OCI-LY3 (cell line): Measurements from ENCODE around the gene CTCF.

Source experiments
- H2AFZ ChIP-seq: fragments of 200-600, 300-600 bp; shearing (Covaris generic); 2 replicates; pipeline ENCODE4 v1.6.0; 2014; ENCODE audit warnings: antibody characterized with exemption, low read depth, low read length
- H3K27ac ChIP-seq: fragments of 200-600, 300-600 bp; sonication (generic); 2 replicates; pipeline ENCODE4 v1.5.1; 2014; ENCODE audit warnings: mild to moderate bottlenecking, low read length, moderate library complexity, mixed read lengths
- H3K27me3 ChIP-seq: fragments of 200-600, 300-600 bp; sonication (generic); 2 replicates; pipeline ENCODE4 v1.6.1; 2014; ENCODE audit warnings: low read depth, low read length, mixed read lengths
- H3K36me3 ChIP-seq: fragments of 200-600, 300-600 bp; sonication (generic); replicated peaks from 2 replicates; pipeline ENCODE3; 2014; ENCODE audit warnings: low read depth, low read length, mixed read lengths
- H3K4me1 ChIP-seq: fragments of 300-600, 200-600 bp; sonication (generic); 2 replicates; pipeline ENCODE4 v1.6.1; 2014; ENCODE audit warnings: low read length, mixed read lengths
- H3K4me2 ChIP-seq: fragments of 200-600, 300-600 bp; sonication (generic); 2 replicates; pipeline ENCODE4 v1.6.1; 2014; ENCODE audit warnings: low read length, mixed read lengths
- H3K4me3 ChIP-seq: fragments of 300-600, 200-600 bp; sonication (generic); 2 replicates; pipeline ENCODE4 v1.5.1; 2014; ENCODE audit warnings: antibody characterized with exemption, mild to moderate bottlenecking, low read length, moderate library complexity
- H3K79me2 ChIP-seq: fragments of 300-600, 200-600 bp; shearing (Covaris generic); 2 replicates; pipeline ENCODE4 v1.6.1; 2014; ENCODE audit warnings: mild to moderate bottlenecking, low read length, mixed read lengths
- H3K9ac ChIP-seq: fragments of 300-600, 200-600 bp; shearing (Covaris generic); 2 replicates; pipeline ENCODE4 v1.6.0; 2014; ENCODE audit warnings: mild to moderate bottlenecking, low read length, moderate library complexity
- H3K9me3 ChIP-seq: fragments of 200-600, 300-600 bp; shearing (Covaris generic); 2 replicates; pipeline ENCODE4 v1.6.1; 2014; ENCODE audit warnings: low read length, mixed read lengths; ENCODE audit not compliant: insufficient read depth
- H4K20me1 ChIP-seq: fragments of 200-600, 300-600 bp; sonication (generic); 2 replicates; pipeline ENCODE4 v1.6.1; 2016; ENCODE audit warnings: low read length, mixed read lengths; ENCODE audit not compliant: insufficient read depth
- EZH2phosphoT487 ChIP-seq: fragments of 200-600 bp; shearing (Covaris generic); IDR thresholded peaks from 2 replicates; pipeline ENCODE4 v1.6.1; 2018; ENCODE audit warnings: antibody characterized with exemption, mixed run types, low read depth
- TF ChIP-seq, protein P1 (sequence below): fragments of 200-600, 300-600 bp; sonication (generic); IDR thresholded peaks from 2 replicates; pipeline ENCODE4 v1.5.1; 2014; ENCODE audit warnings: antibody characterized with exemption, low read length, low read depth

Gene CTCF

DNA sequence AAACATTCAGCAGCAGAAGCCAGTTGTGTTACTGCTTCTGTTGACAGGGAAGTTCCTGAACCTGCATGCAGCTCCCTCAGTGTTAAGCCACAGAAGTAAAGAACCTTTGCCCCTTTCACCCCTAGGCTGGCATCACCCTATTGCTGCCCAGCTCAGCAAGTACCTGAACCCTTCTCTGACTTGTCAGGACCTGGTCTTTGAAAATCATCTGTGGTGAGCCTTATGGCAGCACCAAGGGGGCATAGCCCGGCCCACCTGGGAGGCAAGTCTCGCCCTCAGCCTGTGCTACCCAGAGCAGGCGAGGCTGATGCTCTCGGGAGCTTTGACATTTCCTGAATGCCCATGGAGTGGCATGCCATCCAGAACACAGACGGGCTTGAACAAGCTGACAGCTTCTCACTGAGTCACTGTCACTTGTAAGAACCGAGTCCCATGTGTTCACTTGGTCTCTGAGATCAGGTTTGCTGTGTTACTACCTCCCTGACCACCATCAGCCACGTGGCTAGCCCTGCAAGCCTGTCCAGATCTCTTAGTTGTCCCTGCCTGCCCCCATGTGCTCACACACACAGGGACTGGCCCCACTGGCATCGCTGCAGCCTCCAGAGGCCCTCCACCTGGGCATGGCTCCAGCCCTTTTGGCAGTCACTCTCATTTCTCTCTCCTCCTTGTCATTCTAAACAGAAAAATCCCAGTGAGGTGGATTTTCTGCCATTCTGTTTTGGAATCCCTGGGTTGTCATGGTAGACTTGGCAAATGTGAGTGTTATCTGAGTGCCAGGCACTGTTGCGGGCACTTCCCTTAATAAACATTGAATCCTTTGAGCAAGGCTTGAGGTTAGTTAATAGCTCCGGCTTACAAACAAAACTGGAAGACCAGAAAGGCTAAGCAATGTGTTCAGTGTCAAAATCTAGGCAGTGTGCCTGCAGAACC is 79.7 kb downstream of the CTCF start:
- Histone ChIP-seq H3K4me1 (peaks cover 6% of the 10 kb centered on the region; the same call in 1 of the 2 replicates), H3K36me3 (peaks cover 18% of the 10 kb centered on the region), H4K20me1 (no peaks in the 10 kb centered on the region), H3K4me3 (no peak overlapping the region), H3K27me3 (no peaks in the 10 kb centered on the region), H3K79me2 (peaks cover 8% of the 10 kb centered on the region; the same call in 1 of the 2 replicates), H2AFZ (no peak overlapping the region), H3K9me3 (no peaks in the 10 kb centered on the region), H3K27ac (no peak overlapping the region), H3K9ac (no peak overlapping the region), H3K4me2 (no peak overlapping the region)
- TF ChIP-seq, protein P1, sequence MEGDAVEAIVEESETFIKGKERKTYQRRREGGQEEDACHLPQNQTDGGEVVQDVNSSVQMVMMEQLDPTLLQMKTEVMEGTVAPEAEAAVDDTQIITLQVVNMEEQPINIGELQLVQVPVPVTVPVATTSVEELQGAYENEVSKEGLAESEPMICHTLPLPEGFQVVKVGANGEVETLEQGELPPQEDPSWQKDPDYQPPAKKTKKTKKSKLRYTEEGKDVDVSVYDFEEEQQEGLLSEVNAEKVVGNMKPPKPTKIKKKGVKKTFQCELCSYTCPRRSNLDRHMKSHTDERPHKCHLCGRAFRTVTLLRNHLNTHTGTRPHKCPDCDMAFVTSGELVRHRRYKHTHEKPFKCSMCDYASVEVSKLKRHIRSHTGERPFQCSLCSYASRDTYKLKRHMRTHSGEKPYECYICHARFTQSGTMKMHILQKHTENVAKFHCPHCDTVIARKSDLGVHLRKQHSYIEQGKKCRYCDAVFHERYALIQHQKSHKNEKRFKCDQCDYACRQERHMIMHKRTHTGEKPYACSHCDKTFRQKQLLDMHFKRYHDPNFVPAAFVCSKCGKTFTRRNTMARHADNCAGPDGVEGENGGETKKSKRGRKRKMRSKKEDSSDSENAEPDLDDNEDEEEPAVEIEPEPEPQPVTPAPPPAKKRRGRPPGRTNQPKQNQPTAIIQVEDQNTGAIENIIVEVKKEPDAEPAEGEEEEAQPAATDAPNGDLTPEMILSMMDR, result no peak
- no peak for TF ChIP-seq EZH2phosphoT487

DNA sequence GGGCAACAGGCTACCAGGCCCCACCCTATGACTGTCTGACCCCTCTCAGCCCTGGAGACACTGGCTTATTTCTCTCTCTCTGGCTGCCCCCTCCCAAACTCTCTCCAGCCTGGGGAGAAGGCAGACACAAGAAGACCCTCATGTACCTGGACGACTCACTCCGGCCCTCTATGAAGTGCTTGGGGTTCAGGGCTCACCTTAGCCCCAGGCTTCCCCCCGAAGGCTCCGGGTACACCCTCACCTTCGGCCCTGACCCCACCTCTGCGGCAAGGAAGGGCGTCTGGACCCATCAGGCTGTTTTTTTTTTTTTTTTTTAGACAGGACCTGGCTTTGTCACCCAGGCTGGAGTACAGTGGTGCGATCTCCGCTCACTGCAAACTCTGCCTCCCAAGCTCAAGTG is 81.7 kb downstream of the CTCF start:
- Histone ChIP-seq H3K4me2 (peak overlapping the region; percentile 99), H3K27ac (no peak overlapping the region), H3K36me3 (peaks cover 4% of the 10 kb centered on the region), H3K4me1 (peaks cover 6% of the 10 kb centered on the region; the same call in 1 of the 2 replicates), H3K79me2 (peaks cover 8% of the 10 kb centered on the region; the same call in 1 of the 2 replicates), H3K27me3 (no peaks in the 10 kb centered on the region), H3K9ac (peak overlapping the region; percentile 78; the same call in 1 of the 2 replicates), H4K20me1 (no peaks in the 10 kb centered on the region), H3K9me3 (no peaks in the 10 kb centered on the region), H3K4me3 (peak overlapping the region; percentile 79), H2AFZ (peak overlapping the region; percentile 28; the same call in 1 of the 2 replicates)
- no peak for TF ChIP-seq EZH2phosphoT487
- TF ChIP-seq, protein P1, result no peak

DNA sequence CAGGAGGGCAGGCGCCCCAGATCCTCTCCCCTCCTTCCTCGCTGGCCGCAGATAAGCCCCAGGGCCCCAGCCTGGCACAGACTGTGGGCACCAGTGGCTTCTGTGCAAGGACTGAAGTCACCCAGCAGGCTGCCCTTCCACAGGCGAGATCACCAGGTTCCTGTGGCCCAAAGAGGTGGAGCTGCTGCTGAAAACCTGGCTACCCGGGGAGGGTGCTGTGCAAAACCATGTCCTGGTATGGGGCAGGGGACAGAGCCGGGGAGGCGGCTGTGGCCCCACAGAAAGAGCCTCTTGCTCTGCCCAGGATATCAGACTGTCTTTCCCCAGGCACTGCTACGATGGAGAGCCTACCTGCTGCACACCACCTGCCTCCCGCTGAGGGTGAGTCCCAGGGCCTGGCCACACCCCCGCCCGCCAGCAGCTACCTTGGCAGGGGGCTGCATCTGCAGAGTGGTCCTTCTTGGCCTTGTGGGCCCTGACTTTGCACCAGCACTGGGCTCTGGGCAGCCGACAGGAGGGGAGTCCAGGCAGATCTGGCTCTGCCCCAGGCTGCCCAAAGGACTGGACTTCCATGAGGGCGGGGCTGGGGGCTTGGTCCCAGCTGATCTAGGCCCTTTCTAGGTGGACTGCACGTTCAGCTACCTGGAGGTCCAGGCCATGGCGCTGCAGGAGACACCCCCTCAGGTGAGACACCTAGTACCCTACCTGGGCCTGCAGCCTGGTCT is 83.2 kb downstream of the CTCF start:
- Histone ChIP-seq H3K9ac (peak overlapping the region; percentile 78), H2AFZ (peak overlapping the region; percentile 28; the same call in 1 of the 2 replicates), H3K4me3 (peak overlapping the region; percentile 79)

More for the DNA sequence above, 83.2 kb downstream of the CTCF start:
- Histone ChIP-seq H3K27ac (peak overlapping the region; percentile 11; the same call in 1 of the 2 replicates), H3K36me3 (peaks cover 10% of the 10 kb centered on the region), H4K20me1 (no peaks in the 10 kb centered on the region), H3K4me1 (peaks cover 6% of the 10 kb centered on the region; the same call in 1 of the 2 replicates), H3K27me3 (no peaks in the 10 kb centered on the region), H3K9me3 (no peaks in the 10 kb centered on the region), H3K79me2 (peaks cover 8% of the 10 kb centered on the region; the same call in 1 of the 2 replicates), H3K4me2 (peak overlapping the region; percentile 99)
- no peak for TF ChIP-seq EZH2phosphoT487
- TF ChIP-seq, protein P1, result no peak
